GM12873 (cell line): ENCODE results near the gene TRAFD1.
A peak's percentile ranks its signal among the peaks of the same experiment; 100 is the strongest.

Experiments used
- TF ChIP-seq, protein P1 (sequence below): IDR thresholded peaks from 2 replicates; pipeline ENCODE4 v1.5.1; 2012; ENCODE audit warnings: low read depth, mild to moderate bottlenecking, moderate library complexity, low read length, control low read depth; ENCODE audit not compliant: insufficient read depth; ENCODE audit errors: missing control alignments

Gene TRAFD1

DNA sequence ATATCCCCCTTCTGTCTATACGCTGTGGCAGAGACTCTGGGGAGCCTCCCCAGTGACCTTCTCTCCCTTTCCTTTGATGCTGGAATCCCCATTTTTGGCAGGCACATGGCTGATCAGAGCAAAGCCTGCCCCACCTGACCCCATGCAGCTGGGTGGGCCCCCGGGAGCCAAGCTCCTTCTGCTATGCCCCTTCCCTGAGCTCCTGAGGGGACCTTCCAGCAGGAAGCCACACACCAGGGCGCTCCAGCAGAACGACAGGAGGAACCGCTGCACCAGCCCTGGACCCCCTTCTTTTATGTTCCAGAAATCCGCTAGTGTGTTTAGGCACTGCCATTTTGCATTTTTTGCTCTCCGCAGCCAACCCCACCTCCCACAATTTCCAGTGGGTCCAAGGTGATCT lies 44.6 kb downstream of the TRAFD1 start:
- TF ChIP-seq, protein P1, sequence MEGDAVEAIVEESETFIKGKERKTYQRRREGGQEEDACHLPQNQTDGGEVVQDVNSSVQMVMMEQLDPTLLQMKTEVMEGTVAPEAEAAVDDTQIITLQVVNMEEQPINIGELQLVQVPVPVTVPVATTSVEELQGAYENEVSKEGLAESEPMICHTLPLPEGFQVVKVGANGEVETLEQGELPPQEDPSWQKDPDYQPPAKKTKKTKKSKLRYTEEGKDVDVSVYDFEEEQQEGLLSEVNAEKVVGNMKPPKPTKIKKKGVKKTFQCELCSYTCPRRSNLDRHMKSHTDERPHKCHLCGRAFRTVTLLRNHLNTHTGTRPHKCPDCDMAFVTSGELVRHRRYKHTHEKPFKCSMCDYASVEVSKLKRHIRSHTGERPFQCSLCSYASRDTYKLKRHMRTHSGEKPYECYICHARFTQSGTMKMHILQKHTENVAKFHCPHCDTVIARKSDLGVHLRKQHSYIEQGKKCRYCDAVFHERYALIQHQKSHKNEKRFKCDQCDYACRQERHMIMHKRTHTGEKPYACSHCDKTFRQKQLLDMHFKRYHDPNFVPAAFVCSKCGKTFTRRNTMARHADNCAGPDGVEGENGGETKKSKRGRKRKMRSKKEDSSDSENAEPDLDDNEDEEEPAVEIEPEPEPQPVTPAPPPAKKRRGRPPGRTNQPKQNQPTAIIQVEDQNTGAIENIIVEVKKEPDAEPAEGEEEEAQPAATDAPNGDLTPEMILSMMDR = no peak

DNA sequence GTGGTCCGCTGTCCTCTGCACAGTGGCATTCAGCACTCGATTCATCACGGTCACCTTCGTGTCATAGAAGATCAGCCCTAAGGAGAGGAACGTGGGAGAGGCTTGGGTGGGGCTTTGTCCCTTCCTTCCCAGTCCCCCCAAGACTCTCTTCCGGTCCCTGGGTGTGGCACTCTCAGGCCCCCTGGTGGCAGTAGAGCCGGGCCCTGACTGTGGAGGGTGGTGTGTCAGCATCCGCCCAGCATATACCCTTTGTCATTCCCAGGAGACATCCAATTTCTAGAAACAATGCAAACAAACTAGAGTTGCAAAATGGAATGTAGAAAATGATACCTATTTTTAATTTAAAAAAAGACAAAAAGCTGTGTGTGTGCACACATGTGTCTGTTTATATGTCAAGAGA lies 45.0 kb downstream of the TRAFD1 start:
- TF ChIP-seq, protein P1 = peak; percentile 41

DNA sequence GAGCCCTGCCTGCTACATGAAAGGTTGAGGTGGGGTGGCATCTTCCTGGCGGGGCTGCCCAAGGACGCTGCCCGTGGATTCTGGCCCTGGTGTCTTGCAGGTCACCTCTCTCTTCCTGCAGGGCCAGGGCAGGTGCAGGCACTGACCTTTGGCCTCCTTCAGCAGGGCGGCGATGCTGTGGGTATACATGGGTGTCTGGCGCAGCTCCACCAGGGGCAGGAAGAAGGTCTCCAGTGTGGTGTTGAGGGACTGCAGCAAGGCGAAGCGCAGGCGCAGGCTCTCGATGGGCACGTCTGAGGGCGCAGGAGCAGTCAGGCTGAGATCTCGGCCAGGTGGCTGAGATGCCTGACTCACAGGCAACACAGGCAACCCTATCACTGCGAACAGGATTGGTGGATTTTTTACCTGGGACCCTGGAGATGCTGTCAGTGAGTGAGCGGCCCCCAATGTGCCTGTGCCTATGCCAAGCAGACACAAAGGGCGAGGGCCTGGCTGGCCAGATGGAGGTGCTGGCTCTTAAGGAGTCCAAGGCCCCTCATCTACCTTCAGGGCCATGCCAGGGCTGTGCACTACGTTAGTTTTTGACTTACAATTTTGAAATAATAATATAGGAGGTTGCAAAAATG lies 45.7 kb downstream of the TRAFD1 start:
- TF ChIP-seq, protein P1 = no peak

DNA sequence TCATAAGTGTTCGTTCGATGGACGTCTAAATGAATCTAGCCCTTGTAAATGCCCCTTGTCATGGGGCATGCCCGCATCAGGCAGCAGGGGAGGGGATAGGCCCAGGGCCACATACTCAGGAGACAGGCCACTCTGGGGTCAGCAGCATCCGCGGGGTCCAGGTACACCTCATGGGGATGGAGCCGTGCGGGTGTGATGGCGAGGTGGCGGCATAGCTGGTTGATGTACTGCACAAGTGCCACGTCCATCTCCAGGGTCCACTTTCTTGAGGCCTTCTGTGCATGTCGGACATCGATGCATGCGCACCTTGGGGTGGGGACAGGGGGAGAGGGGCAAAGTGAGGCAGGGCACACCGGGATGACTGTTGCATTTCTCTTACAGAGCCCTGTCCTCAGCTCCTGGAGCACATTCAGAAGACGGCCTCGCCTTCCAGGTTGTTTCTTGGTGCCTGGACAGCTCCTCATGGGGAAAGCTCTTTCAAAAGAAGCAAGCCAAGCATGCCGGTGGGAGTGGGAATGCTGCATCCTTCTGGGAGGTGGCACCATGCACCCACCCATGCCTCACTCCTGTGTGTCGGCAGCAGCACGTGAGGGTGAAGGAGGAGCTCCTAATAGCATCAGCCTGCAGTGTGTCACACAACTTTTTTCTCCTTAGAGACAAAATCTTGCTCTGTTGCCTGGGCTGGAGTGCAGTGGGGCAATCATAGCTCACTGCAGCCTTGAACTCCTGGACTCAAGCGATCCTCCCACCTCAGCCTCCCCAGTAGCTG lies 47.4 kb downstream of the TRAFD1 start:
- TF ChIP-seq, protein P1 = no peak

DNA sequence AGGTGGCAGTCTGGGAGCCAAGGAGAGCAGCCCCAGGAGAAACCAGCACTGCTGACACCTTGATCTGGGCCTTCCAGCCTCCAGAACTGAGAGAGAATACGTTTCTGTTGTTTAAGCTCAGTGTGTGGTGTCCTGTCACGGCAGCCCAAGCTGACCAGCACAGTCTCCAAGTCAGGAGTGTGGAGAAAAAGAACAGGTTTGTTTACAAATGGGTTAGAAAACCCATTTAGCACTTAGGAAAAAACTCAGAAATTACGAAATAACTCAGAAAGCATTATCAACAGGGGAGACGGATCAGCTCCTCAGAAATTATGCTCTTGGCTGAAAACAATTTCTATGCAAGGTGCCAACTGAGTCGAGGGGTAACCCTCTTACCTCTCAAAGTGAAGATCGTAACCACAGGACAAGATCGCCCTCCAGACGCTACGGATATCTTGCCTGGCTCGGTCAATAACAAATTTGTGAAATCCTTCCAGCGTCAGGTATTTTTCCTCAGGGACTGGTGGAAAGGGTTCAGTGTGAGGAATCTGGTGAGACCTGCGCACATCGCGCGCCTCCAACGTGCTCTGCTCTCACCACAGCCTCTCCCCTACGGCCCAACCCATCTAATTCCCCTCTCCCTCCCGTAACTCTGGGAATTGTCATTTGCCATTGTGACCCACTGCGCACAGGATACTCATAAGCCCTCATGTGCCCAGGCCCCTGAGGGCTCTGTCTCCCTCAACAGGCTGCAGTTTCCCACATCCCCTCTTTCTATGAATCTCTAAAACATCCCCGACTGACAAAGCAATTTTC lies 50.2 kb downstream of the TRAFD1 start:
- TF ChIP-seq, protein P1 = no peak

DNA sequence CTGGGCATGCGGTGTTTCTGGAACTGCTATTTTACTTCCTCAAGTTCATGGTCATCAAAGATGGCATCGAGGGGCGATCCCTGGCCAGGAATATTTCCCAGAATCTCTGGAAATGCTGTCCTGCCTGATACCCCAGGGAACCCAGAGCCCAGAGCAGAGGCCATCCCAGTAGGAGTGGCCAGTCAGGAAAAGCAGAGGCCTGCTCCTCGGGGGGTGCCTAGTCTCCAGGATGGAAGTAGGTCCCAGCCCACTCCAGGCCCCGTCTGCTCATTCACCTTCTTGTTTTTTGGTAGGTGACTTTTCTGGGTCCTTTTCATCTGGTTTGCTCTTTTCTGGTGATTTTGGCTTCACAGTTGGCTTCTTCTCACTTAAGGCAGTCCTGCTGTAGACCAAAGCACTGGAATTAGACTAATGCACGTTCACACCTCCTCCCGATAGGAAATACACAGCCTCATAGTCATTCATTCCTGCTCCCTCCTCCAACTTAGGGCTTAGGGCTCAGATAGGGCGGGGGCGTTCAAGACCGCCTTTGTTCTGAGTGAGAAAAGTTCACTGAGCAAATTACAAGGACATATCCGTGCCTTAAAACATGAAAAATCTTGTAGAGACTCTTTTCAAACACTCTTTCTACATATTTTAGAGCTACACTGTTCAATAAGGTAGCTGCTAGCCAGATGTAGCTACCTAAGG lies 51.1 kb downstream of the TRAFD1 start:
- TF ChIP-seq, protein P1 = no peak
